HG03095 (cell line): Measurements from ENCODE around the gene COA1.
"Not testable (repeated sequence)": the region's sequence is repeated elsewhere in the genome, so short reads cannot be mapped to it uniquely, and the experiment has no call there.

ENCODE experiments used
- ATAC-seq: cut with Tn5 transposase; IDR thresholded peaks from one replicate; pipeline ENCODE4 v1.9.1; 2021; ENCODE audit warnings: moderate library complexity; ENCODE audit not compliant: unreplicated experiment

The COA1 gene

GRCh38 chr7:43758822-43759683 is 29.7 kb upstream of the COA1 start:
- ATAC-seq: peak; percentile 43

GRCh38 chr7:43758029-43758821 is 28.9 kb upstream of the COA1 start, which contains the start of gene BLVRA:
Gene BLVRA (plus strand): TSS chr7:43758680. CDS start chr7:43771159, 12,479 bp downstream.
- peak; percentile 66 for ATAC-seq

- ATAC-seq: no peak
Measured at GRCh38 chr7:43757073-43757720, 27.9 kb upstream of the COA1 start.

GRCh38 chr7:43756368-43757072 is 27.2 kb upstream of the COA1 start:
- no peak for ATAC-seq

GRCh38 chr7:43754596-43754995 is 25.3 kb upstream of the COA1 start:
- ATAC-seq: no peak

GRCh38 chr7:43753843-43754242 is 24.5 kb upstream of the COA1 start:
- ATAC-seq: no peak

GRCh38 chr7:43753271-43753810 is 24.0 kb upstream of the COA1 start:
- no peak for ATAC-seq

GRCh38 chr7:43752411-43752810 is 23.1 kb upstream of the COA1 start:
- no peak for ATAC-seq

- ATAC-seq: peak; percentile 13
Measured at GRCh38 chr7:43750016-43750887, 20.9 kb upstream of the COA1 start.

- no peak for ATAC-seq
Measured at GRCh38 chr7:43749383-43749940, 20.1 kb upstream of the COA1 start.

- ATAC-seq: no peak
Measured at GRCh38 chr7:43747328-43748105, 18.2 kb upstream of the COA1 start.

GRCh38 chr7:43742692-43743091 is 13.4 kb upstream of the COA1 start:
- no peak for ATAC-seq

- ATAC-seq: no peak
Measured at GRCh38 chr7:43737467-43738127, 8.3 kb upstream of the COA1 start.

GRCh38 chr7:43735802-43736603 is 6.7 kb upstream of the COA1 start:
- ATAC-seq: peak; percentile 82

GRCh38 chr7:43735403-43735801 is 6.1 kb upstream of the COA1 start:
- no peak for ATAC-seq

GRCh38 chr7:43734575-43735332 is 5.4 kb upstream of the COA1 start:
- not testable (repeated sequence) for ATAC-seq
